Astrocyte (in vitro differentiated cells and primary cell): ENCODE measurements around the gene UNC5C. TPM values are rescaled to one million over a fixed set of nuclear protein-coding genes. Genes with fewer than 3 reads are reported as not detected.
A peak's percentile ranks its signal among the peaks of the same experiment; 100 is the strongest.

Experiments
- DNase-seq: peaks from one replicate; pipeline ENCODE4 v3.0.0-alpha.2; 2010; ENCODE audit warnings: low read depth
- FAIRE-seq: peaks from 2 replicates; lab custom pipeline; 2011; peaks lifted over from hg19 to GRCh38; lab: Jason Lieb, UNC
- H2AFZ ChIP-seq: 2 replicates; pipeline ENCODE4 v1.6.0; 2012; ENCODE audit warnings: low read depth, low read length, inconsistent platforms
- H3K27ac ChIP-seq: 2 replicates; pipeline ENCODE4 v1.5.1; 2011; ENCODE audit warnings: low read depth, low read length, inconsistent platforms
- H3K27me3 ChIP-seq: 2 replicates; pipeline ENCODE4 v1.6.0; 2011; ENCODE audit warnings: low read length, inconsistent platforms; ENCODE audit not compliant: insufficient read depth
- H3K36me3 ChIP-seq: 2 replicates; pipeline ENCODE4 v1.5.1; 2011; ENCODE audit warnings: low read length, inconsistent platforms; ENCODE audit not compliant: insufficient read depth
- H3K4me1 ChIP-seq: 2 replicates; pipeline ENCODE4 v1.5.1; 2011; ENCODE audit warnings: low read length, inconsistent platforms; ENCODE audit not compliant: insufficient read depth
- H3K4me2 ChIP-seq: 2 replicates; pipeline ENCODE4 v1.6.0; 2012; ENCODE audit warnings: low read length, inconsistent platforms
- H3K4me3 ChIP-seq: 2 replicates; pipeline ENCODE4 v1.5.1; 2011; ENCODE audit warnings: low read depth, mild to moderate bottlenecking, low read length, inconsistent platforms; ENCODE audit not compliant: insufficient read depth
- H3K79me2 ChIP-seq: 2 replicates; pipeline ENCODE4 v1.6.0; 2012; ENCODE audit warnings: mild to moderate bottlenecking, low read length, inconsistent platforms; ENCODE audit not compliant: insufficient read depth
- H3K9ac ChIP-seq: 2 replicates; pipeline ENCODE4 v1.6.0; 2012; ENCODE audit warnings: mild to moderate bottlenecking, low read length, inconsistent platforms
- H3K9me3 ChIP-seq: 2 replicates; pipeline ENCODE4 v1.5.1; 2012; ENCODE audit warnings: low read depth, mild to moderate bottlenecking, low read length, inconsistent platforms; ENCODE audit not compliant: insufficient read depth
- H4K20me1 ChIP-seq: 2 replicates; pipeline ENCODE4 v1.6.0; 2012; ENCODE audit warnings: low read length, inconsistent platforms; ENCODE audit not compliant: insufficient read depth
- H3K27ac Mint-ChIP-seq: one replicate; pipeline ENCODE4 v1.8.0; 2021; ENCODE audit warnings: mild to moderate bottlenecking, mixed read lengths; ENCODE audit not compliant: unreplicated experiment
- H3K27me3 Mint-ChIP-seq: one replicate; pipeline ENCODE4 v1.8.0; 2021; ENCODE audit warnings: low read depth, mixed read lengths; ENCODE audit not compliant: unreplicated experiment
- H3K36me3 Mint-ChIP-seq: one replicate; pipeline ENCODE4 v1.8.0; 2021; ENCODE audit warnings: low read depth, mixed read lengths; ENCODE audit not compliant: unreplicated experiment
- H3K4me1 Mint-ChIP-seq: one replicate; pipeline ENCODE4 v1.8.0; 2021; ENCODE audit warnings: low read depth, mixed read lengths; ENCODE audit not compliant: unreplicated experiment
- H3K4me3 Mint-ChIP-seq: one replicate; pipeline ENCODE4 v1.8.0; 2021; ENCODE audit warnings: mild to moderate bottlenecking, moderate library complexity, mixed read lengths; ENCODE audit not compliant: unreplicated experiment
- H3K9me3 Mint-ChIP-seq: one replicate; pipeline ENCODE4 v1.8.0; 2021; ENCODE audit warnings: mild to moderate bottlenecking, mixed read lengths; ENCODE audit not compliant: unreplicated experiment
- EZH2 ChIP-seq: IDR thresholded peaks from 2 replicates; pipeline ENCODE4 v1.6.1; 2012; ENCODE audit warnings: mild to moderate bottlenecking, low read length, inconsistent platforms; ENCODE audit not compliant: insufficient read depth
- total RNA-seq: library from RNA; stranded (reverse); gene quantifications from 2 replicates; pipeline ENCODE4 v1.2.1, GENCODE V29; 2021
- TF ChIP-seq, protein P1 (sequence below): IDR thresholded peaks from 2 replicates; pipeline ENCODE4 v1.5.1; 2011; ENCODE audit warnings: low read depth, mild to moderate bottlenecking, inconsistent platforms, low read length, moderate library complexity; ENCODE audit not compliant: insufficient read depth

Gene UNC5C
- total RNA-seq, 1 donor from 2014 or later = 3.1 TPM

DNA sequence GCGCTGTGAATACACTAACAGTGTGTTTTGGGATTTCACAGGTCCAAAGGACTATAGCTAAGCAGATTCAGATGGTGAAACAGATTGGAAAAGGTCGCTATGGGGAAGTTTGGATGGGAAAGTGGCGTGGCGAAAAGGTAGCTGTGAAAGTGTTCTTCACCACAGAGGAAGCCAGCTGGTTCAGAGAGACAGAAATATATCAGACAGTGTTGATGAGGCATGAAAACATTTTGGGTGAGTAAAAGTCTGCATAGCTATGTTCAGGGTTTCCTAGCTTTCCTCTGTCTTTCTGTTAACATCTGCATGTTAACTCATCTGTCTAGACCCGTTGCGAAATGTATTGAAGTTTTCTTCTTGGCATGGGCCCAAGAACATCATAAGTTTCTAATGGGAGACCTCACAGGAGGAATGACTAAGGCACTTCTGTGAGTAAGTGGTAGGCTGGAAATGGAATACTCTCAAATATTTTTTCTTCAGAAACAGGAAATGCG lies 418.9 kb downstream of the UNC5C start:
- H4K20me1 ChIP-seq = no peaks in the 10 kb centered on the region
- peak overlapping the region; percentile 81 for H3K4me2 ChIP-seq
- H3K9ac ChIP-seq = peak overlapping the region; percentile 76
- H3K4me1 ChIP-seq = peaks cover 11% of the 10 kb centered on the region
- peak; percentile 99 for DNase-seq
- peak; percentile 100 for FAIRE-seq
- TF ChIP-seq, protein P1, sequence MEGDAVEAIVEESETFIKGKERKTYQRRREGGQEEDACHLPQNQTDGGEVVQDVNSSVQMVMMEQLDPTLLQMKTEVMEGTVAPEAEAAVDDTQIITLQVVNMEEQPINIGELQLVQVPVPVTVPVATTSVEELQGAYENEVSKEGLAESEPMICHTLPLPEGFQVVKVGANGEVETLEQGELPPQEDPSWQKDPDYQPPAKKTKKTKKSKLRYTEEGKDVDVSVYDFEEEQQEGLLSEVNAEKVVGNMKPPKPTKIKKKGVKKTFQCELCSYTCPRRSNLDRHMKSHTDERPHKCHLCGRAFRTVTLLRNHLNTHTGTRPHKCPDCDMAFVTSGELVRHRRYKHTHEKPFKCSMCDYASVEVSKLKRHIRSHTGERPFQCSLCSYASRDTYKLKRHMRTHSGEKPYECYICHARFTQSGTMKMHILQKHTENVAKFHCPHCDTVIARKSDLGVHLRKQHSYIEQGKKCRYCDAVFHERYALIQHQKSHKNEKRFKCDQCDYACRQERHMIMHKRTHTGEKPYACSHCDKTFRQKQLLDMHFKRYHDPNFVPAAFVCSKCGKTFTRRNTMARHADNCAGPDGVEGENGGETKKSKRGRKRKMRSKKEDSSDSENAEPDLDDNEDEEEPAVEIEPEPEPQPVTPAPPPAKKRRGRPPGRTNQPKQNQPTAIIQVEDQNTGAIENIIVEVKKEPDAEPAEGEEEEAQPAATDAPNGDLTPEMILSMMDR = no peak
- no peak for TF ChIP-seq EZH2
- Mint-ChIP-seq H3K4me1 (peaks cover 38% of the 10 kb centered on the region), H3K9me3 (peaks cover 6% of the 10 kb centered on the region), H3K27ac (peak overlapping the region; percentile 98), H3K4me3 (no peak overlapping the region), H3K27me3 (no peaks in the 10 kb centered on the region), H3K36me3 (peaks cover 10% of the 10 kb centered on the region)
- peak overlapping the region; percentile 45 for H3K4me3 ChIP-seq
- H3K27ac ChIP-seq = peak overlapping the region; percentile 97
- H3K27me3 ChIP-seq = no peaks in the 10 kb centered on the region
- H2AFZ ChIP-seq = peak overlapping the region; percentile 6
- H3K9me3 ChIP-seq = no peaks in the 10 kb centered on the region
- H3K79me2 ChIP-seq = no peaks in the 10 kb centered on the region
- H3K36me3 ChIP-seq = no peaks in the 10 kb centered on the region

DNA sequence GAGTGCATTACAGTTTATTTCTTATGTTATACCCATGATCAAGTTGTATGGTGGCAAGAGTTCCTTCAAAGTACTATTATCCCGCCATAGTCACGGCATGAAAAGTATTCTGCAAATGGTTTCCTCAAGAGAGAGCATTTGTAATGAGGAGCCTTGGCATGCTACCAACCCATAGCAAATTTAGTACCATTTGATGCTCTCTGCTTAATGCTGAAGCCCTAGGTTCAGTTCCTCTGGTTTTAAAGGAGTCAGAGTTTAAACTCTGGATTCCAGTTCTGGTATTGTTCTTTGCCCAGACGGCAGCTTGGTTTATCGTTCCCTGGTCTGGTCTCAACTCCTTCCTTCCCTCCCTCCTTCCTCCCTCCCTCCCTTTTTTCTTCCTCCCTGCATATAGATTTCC lies 419.7 kb downstream of the UNC5C start:
- Histone ChIP-seq H3K27ac (peak overlapping the region; percentile 97), H3K4me3 (no peak overlapping the region), H3K9me3 (no peaks in the 10 kb centered on the region), H3K4me1 (peaks cover 11% of the 10 kb centered on the region), H3K4me2 (peak overlapping the region; percentile 81), H3K79me2 (no peaks in the 10 kb centered on the region), H3K27me3 (no peaks in the 10 kb centered on the region), H2AFZ (peak overlapping the region; percentile 37), H3K9ac (peak overlapping the region; percentile 43), H4K20me1 (no peaks in the 10 kb centered on the region), H3K36me3 (no peaks in the 10 kb centered on the region)
- Mint-ChIP-seq H3K4me3 (no peak overlapping the region), H3K36me3 (peaks cover 5% of the 10 kb centered on the region), H3K27me3 (no peaks in the 10 kb centered on the region), H3K4me1 (peaks cover 40% of the 10 kb centered on the region), H3K9me3 (peaks cover 1% of the 10 kb centered on the region), H3K27ac (peak overlapping the region; percentile 98)
- TF ChIP-seq, protein P1 = no peak
- no peak for TF ChIP-seq EZH2
- FAIRE-seq (no peak), DNase-seq (peak; percentile 27)

GRCh38 chr4:95124906-95125504 lies 423.8 kb downstream of the UNC5C start:
- peak; percentile 47 for DNase-seq
- no peak for TF ChIP-seq EZH2
- TF ChIP-seq, protein P1 = peak; percentile 56
- H3K4me2 ChIP-seq = peak overlapping the region; percentile 30
- no peaks in the 10 kb centered on the region for H3K79me2 ChIP-seq
- no peak overlapping the region for H3K27ac ChIP-seq
- no peak overlapping the region for H3K4me3 ChIP-seq
- Mint-ChIP-seq H3K27ac (no peak overlapping the region), H3K4me1 (peaks cover 18% of the 10 kb centered on the region), H3K27me3 (no peaks in the 10 kb centered on the region), H3K36me3 (no peaks in the 10 kb centered on the region), H3K4me3 (no peak overlapping the region), H3K9me3 (no peaks in the 10 kb centered on the region)
- FAIRE-seq = peak; percentile 97
- no peaks in the 10 kb centered on the region for H4K20me1 ChIP-seq
- no peaks in the 10 kb centered on the region for H3K36me3 ChIP-seq
- H3K9me3 ChIP-seq = no peaks in the 10 kb centered on the region
- no peak overlapping the region for H3K9ac ChIP-seq
- H2AFZ ChIP-seq = peak overlapping the region; percentile 13
- H3K4me1 ChIP-seq = peaks cover 11% of the 10 kb centered on the region
- no peaks in the 10 kb centered on the region for H3K27me3 ChIP-seq
